ENCODE results near the gene GUCD1. TPM values are rescaled to one million over a fixed set of nuclear protein-coding genes. Genes with fewer than 3 reads are reported as not detected.

The GUCD1 gene
- total RNA-seq, 4 donors from 2014 or later = 48.2 to 98.8 (median 76.2) TPM

DNA sequence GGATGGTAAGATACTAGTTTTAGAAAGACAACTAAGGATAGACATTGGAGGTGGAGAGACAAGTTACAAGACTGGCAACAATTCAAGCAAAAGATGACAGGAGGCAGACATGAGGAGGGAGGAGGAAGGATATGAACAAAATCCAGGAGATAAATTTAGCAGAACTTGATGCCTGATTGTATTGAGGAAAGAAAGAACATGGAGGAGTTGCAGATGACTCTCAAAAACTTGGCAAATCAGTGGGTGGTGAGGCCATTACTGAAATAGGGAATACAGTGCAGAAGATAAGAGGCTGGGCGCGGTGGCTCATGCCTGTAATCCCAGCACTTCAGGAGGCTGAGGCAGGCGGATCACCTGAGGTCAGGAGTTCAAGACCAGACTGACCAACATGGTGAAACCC is 62.5 kb downstream of the GUCD1 start:
- Histone ChIP-seq H3K4me3 (no peak overlapping the region), H3K9me3 (no peaks in the 10 kb centered on the region), H3K36me3 (no peaks in the 10 kb centered on the region), H3K4me1 (peaks cover 0 to 14% (median 8%) of the 10 kb centered on the region in 3 donors), H3K27ac (no peak overlapping the region), H3K27me3 (peaks cover 0 to 34% (median 10%) of the 10 kb centered on the region in 4 donors)
- 86 to 91% methylated on average over 3 of the region's 3 CpGs for WGBS, 2 donors
- no peak for DNase-seq
- intact Hi-C loops (cut with DNase I) = no loop called here
- no peak for TF ChIP-seq POLR2A (IDR thresholded peaks at IDR 0.05)
- TF ChIP-seq, protein P1, sequence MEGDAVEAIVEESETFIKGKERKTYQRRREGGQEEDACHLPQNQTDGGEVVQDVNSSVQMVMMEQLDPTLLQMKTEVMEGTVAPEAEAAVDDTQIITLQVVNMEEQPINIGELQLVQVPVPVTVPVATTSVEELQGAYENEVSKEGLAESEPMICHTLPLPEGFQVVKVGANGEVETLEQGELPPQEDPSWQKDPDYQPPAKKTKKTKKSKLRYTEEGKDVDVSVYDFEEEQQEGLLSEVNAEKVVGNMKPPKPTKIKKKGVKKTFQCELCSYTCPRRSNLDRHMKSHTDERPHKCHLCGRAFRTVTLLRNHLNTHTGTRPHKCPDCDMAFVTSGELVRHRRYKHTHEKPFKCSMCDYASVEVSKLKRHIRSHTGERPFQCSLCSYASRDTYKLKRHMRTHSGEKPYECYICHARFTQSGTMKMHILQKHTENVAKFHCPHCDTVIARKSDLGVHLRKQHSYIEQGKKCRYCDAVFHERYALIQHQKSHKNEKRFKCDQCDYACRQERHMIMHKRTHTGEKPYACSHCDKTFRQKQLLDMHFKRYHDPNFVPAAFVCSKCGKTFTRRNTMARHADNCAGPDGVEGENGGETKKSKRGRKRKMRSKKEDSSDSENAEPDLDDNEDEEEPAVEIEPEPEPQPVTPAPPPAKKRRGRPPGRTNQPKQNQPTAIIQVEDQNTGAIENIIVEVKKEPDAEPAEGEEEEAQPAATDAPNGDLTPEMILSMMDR (IDR thresholded peaks at IDR 0.05) = no peak

Other genes with a start within 250 kb of the GUCD1 start
- 1 to 10 TPM; 1.0 to 4.0 (median 2.4) TPM for gene ADORA2A, start 127.5 kb downstream of the GUCD1 start, total RNA-seq
- gene UPB1, start 59.8 kb downstream of the GUCD1 start, total RNA-seq = under 1 TPM in 1 of 4 donors, not detected in 3; 0.57 TPM
- 100 to 1,000 TPM; 107 to 176 (median 152) TPM for gene SNRPD3, start 861 bp upstream of the GUCD1 start, total RNA-seq
- gene LRRC75B, start 37.9 kb upstream of the GUCD1 start, total RNA-seq = 10 to 100 TPM in 1 of 4 donors, 1 to 10 TPM in 3; 4.0 to 20.4 (median 7.8) TPM
- 1 to 10 TPM in 3 of 4 donors, under 1 TPM in 1; 0.61 to 7.7 (median 1.2) TPM for gene GGT1, start 48.1 kb upstream of the GUCD1 start, total RNA-seq
- not detected for gene PIWIL3, start 219.6 kb upstream of the GUCD1 start, total RNA-seq

All from esophagus squamous epithelium (tissue), 5 donors.